A549 treated with AZD2906 at 1 μM for 4 hours (cell line): ENCODE data around the gene MAP2K2. TPM values are rescaled to one million over a fixed set of nuclear protein-coding genes. Genes with fewer than 3 reads are reported as not detected.

Experiments
- total RNA-seq: library from RNA; stranded (reverse); fragments of 200-300 nt; extraction: Qiagen RNA extraction; gene quantifications from 5 replicates; pipeline ENCODE4 v1.2.3, GENCODE V29; 2022

MAP2K2 gene
- 120 to 196 TPM (median 177 TPM) in 5 replicates for total RNA-seq

GRCh38 chr19:4123615-4124568, at the start of gene MAP2K2:
MAP2K2 (minus strand) TSS chr19:4124122; CDS start chr19:4123875, 247 bp downstream.

GRCh38 chr19:4066682-4067395, 57.1 kb downstream of the MAP2K2 start, which contains the start of gene ZBTB7A:
ZBTB7A (minus strand) TSS chr19:4066899; CDS start chr19:4055232, 11,667 bp downstream.

Other genes starting within 250 kb of the MAP2K2 start
- 0.07 to 0.13 TPM (median 0.09 TPM) in 4 of 5 replicates, not detected in the other for gene ATCAY, start 243.4 kb downstream of the MAP2K2 start, total RNA-seq
- not detected in 5 replicates for gene NMRK2, start 191.1 kb downstream of the MAP2K2 start, total RNA-seq
- 44.3 to 47.3 TPM (median 45.1 TPM) in 5 replicates for gene DAPK3, start 153.0 kb downstream of the MAP2K2 start, total RNA-seq
- gene EEF2, start 138.7 kb downstream of the MAP2K2 start, total RNA-seq = 919 to 1,074 TPM (median 1,044 TPM) in 5 replicates
- gene PIAS4, start 116.4 kb downstream of the MAP2K2 start, total RNA-seq = 14.6 to 17.5 TPM (median 15.7 TPM) in 5 replicates
- gene ZBTB7A, start 57.2 kb downstream of the MAP2K2 start, total RNA-seq = 16.8 to 24.8 TPM (median 23.4 TPM) in 5 replicates
- gene CREB3L3, start 29.5 kb upstream of the MAP2K2 start, total RNA-seq = 0.08 to 0.15 TPM (median 0.11 TPM) in 5 replicates
- gene SIRT6, start 58.4 kb upstream of the MAP2K2 start, total RNA-seq = 26.8 to 40.9 TPM (median 35.5 TPM) in 5 replicates
- gene ANKRD24, start 58.6 kb upstream of the MAP2K2 start, total RNA-seq = 0.17 to 0.29 TPM (median 0.24 TPM) in 5 replicates
- 2.5 to 4.9 TPM (median 3.1 TPM) in 5 replicates for gene EBI3, start 105.4 kb upstream of the MAP2K2 start, total RNA-seq
- 18.3 to 21.8 TPM (median 20.1 TPM) in 5 replicates for gene YJU2, start 123.0 kb upstream of the MAP2K2 start, total RNA-seq
- 0.12 to 0.17 TPM (median 0.15 TPM) in 3 of 5 replicates, not detected in the others for gene SHD, start 155.1 kb upstream of the MAP2K2 start, total RNA-seq
- not detected in 5 replicates for gene TMIGD2, start 178.3 kb upstream of the MAP2K2 start, total RNA-seq
- gene FSD1, start 180.5 kb upstream of the MAP2K2 start, total RNA-seq = 8.0 to 9.1 TPM (median 8.3 TPM) in 5 replicates
- gene STAP2, start 214.7 kb upstream of the MAP2K2 start, total RNA-seq = 0.09 to 0.24 TPM in 2 of 5 replicates, not detected in the others
- 5.0 to 12.2 TPM (median 10.5 TPM) in 5 replicates for gene MPND, start 219.4 kb upstream of the MAP2K2 start, total RNA-seq